Right lobe of liver (tissue), 6 donors: ENCODE results near the gene POC1A. TPM values are rescaled to one million over a fixed set of nuclear protein-coding genes. Genes with fewer than 3 reads are reported as not detected.
A peak's percentile ranks its signal among the peaks of the same experiment; 100 is the strongest.

ENCODE experiments used
- ATAC-seq, 4 donors: fragments of 200-7000 bp; cut with Tn5 transposase; one replicate each; pipeline ENCODE4 v1.9.1; 2020; ENCODE audit warnings: mild to moderate bottlenecking in 4 of 4, moderate library complexity in 4 of 4
- DNase-seq, 3 donors: peaks; one replicate each; pipeline ENCODE4 v3.0.0-alpha.2; 2020
- H3K27ac ChIP-seq, 3 donors: fragments of 200-600 bp; one replicate each; pipeline ENCODE4 v1.8.0; 2022
- H3K27me3 ChIP-seq, 2 donors: fragments of 200-600 bp; one replicate each; pipeline ENCODE4 v1.8.0; 2022
- H3K36me3 ChIP-seq, 4 donors: fragments of 200-600 bp; sonication (generic) in 1 of 4; one replicate each; pipeline versions ENCODE4 v1.5.1 to v1.8.0; 2017 to 2022; ENCODE audit warnings: control low read depth in 1 of 4
- H3K4me1 ChIP-seq, 4 donors: fragments of 200-600 bp; sonication (generic) in 1 of 4; one replicate each; pipeline versions ENCODE4 v1.5.1 to v1.8.0; 2017 to 2022; ENCODE audit warnings: control low read depth in 1 of 4
- H3K4me3 ChIP-seq, 3 donors: fragments of 200-600 bp; one replicate each; pipeline ENCODE4 v1.8.0; 2022
- H3K9me3 ChIP-seq, 4 donors: fragments of 200-600 bp; sonication (generic) in 1 of 4; one replicate each; pipeline versions ENCODE4 v1.5.1 to v1.8.0; 2017 to 2022; ENCODE audit warnings: control low read depth in 1 of 4
- POLR2A ChIP-seq: fragments of 450-650 bp; IDR thresholded peaks from one replicate; pipeline ENCODE4 v1.6.1; 2017; ENCODE audit warnings: antibody characterized with exemption, mild to moderate bottlenecking
- WGBS: methylation state at CpG from one replicate; pipeline ENCODE4 v1.1.6; 2018; ENCODE audit warnings: low coverage, low lambda C conversion rate; ENCODE audit not compliant: insufficient coverage; ENCODE audit errors: missing lambda C conversion rate; 5-methylcytosine and 5-hydroxymethylcytosine counted together
- intact Hi-C, 2 donors: fragments of 100-400 bp; cut with DNase I; formaldehyde crosslinking; loops; one replicate each; pipeline versions ENCODE4 v1.11.2 to v1.14.1; 2022
- total RNA-seq, 6 experiments: library from RNA; depleted of rRNA in 2 of 6; stranded (reverse); fragments of >200 nt in 2 of 6; fragmentation: NEBNext Ultra II Directional in 3 of 6; extraction: Animal tissue kit (Norgen Biotek cat#: 25700) in 3 of 6; gene quantifications; one replicate each; pipeline versions ENCODE4 v1.1.0 to v1.2.4, GENCODE V29; 2016 to 2023
- TF ChIP-seq, protein P1 (sequence below), 4 donors: fragments of 200-600 bp in 3 of 4; fragments of 450-650 bp in 1 of 4; IDR thresholded peaks; one replicate each; pipeline versions ENCODE4 v1.5.1 to v1.8.0; 2016 to 2022; ENCODE audit warnings: antibody characterized with exemption in 4 of 4, mild to moderate bottlenecking in 2 of 4
- donor health status: DM: no; HTN: yes; CAD: no.
- donor health status: DM: no; HTN: no; CAD: no.
- donor health status: DM: no; HTN: no; CAD: no.
- donor health status: DM: no; HTN: yes; CAD: no.
- donor health status: DM: no; HTN: yes; CAD: no.

The POC1A gene
- total RNA-seq, 6 experiments from 2014 or later = 2.0 to 4.3 (median 3.2) TPM

DNA sequence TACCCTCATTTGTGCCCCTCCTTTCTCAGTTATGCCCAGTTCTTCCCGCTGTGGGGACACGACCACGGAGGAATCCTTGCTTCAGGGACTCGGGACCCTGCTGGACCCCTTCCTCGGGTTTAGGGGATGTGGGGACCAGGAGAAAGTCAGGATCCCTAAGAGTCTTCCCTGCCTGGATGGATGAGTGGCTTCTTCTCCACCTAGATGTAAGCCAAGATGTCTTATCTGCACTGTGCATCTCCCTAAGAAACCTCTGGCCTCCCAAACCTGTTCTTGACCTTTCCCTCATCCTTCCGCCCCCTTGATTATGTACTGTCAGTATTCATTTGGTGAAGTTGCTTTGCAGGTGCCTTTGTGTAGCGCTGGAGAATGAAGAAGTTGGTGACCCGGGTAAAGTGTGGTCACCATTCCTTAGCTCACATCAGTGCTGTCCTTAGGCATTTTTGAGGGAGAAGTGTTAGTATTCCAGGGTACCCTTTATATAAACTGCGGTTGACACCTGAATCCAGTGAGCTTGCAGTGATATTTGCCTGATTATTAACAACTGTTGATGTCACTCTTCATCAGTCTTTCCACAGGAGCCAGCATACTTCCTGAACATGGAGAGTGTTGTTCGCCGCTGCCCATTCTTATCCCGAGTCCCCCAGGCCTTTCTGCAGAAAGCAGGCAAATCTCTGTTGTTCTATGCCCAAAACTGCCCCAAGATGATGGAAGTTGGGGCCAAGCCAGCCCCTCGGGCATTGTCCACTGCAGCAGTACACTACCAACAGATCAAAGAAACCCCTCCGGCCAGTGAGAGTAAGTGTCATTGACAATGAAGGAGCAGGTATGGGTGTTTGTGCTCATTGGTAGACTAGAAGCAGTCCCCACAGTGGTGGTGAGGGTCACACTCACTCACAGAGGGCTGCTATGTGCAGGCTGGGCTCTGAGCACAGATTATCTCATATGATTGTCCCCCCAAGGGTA, 44.7 kb upstream of the POC1A start:
- Histone ChIP-seq H3K9me3 (no peaks in the 10 kb centered on the region), H3K36me3 (peaks cover 0 to 52% (median 15%) of the 10 kb centered on the region in 4 donors), H3K4me3 (peak overlapping the region; percentile 86 to 97 (median 92)), H3K27me3 (no peaks in the 10 kb centered on the region), H3K4me1 (peaks cover 0 to 52% (median 14%) of the 10 kb centered on the region in 4 donors), H3K27ac (peak overlapping the region; percentile 94 to 99 (median 98))
- 10% methylated on average over 11 of the region's 14 CpGs for WGBS
- TF ChIP-seq POLR2A = no peak
- TF ChIP-seq, protein P1, sequence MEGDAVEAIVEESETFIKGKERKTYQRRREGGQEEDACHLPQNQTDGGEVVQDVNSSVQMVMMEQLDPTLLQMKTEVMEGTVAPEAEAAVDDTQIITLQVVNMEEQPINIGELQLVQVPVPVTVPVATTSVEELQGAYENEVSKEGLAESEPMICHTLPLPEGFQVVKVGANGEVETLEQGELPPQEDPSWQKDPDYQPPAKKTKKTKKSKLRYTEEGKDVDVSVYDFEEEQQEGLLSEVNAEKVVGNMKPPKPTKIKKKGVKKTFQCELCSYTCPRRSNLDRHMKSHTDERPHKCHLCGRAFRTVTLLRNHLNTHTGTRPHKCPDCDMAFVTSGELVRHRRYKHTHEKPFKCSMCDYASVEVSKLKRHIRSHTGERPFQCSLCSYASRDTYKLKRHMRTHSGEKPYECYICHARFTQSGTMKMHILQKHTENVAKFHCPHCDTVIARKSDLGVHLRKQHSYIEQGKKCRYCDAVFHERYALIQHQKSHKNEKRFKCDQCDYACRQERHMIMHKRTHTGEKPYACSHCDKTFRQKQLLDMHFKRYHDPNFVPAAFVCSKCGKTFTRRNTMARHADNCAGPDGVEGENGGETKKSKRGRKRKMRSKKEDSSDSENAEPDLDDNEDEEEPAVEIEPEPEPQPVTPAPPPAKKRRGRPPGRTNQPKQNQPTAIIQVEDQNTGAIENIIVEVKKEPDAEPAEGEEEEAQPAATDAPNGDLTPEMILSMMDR (IDR thresholded peaks at IDR 0.05) = no peak
- intact Hi-C loops = no loop called here
- peak in 1 of 3 donors; percentile 53 for DNase-seq
- ATAC-seq = peak; percentile 1 to 12 (median 3)

DNA sequence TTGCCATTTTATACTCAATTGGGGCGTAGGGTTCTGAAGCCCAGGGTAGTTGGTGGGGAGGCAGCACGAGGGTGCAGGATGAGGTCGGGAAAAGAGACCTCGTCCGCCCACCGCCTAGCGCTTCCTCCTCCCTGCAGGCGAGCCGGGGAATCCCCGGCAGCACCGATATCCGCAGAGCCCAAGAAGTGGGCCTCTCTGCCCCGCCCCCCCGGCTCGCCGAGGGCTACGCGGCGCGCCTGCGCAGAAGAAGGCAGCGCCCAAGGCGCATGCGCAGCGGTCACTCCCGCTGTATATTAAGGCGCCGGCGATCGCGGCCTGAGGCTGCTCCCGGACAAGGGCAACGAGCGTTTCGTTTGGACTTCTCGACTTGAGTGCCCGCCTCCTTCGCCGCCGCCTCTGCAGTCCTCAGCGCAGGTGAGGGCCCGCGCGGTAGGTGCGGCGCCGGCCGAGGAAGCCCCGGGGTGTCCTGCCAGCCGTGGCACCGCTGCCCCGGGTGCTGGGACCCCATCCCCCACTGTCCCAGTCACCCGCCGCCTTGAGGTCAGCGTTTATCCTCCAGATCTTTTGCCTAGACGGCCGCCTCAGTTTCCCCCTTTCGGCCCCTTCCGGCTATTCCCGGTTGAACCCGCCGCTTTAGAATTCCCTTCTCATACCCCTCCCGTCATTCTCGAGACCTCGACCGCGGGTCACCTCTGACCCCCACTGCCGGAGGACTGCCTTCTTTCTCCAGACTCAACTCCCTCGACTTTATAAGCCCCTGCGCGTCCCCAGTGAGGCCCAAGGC, 43.8 kb upstream of the POC1A start, which contains the start of gene ALAS1:
TSS of gene ALAS1 (plus strand) at position 319 of the 784 bp plus-strand sequence. CDS start 1,082 bp downstream, outside the sequence.
- no peaks in the 10 kb centered on the region for H3K27me3 ChIP-seq
- peaks cover 0 to 44% (median 10%) of the 10 kb centered on the region in 4 donors for H3K4me1 ChIP-seq
- peak; percentile 99 for TF ChIP-seq POLR2A
- TF ChIP-seq, protein P1 (IDR thresholded peaks at IDR 0.05) = peak in 1 of 4 donors; percentile 22
- peaks cover 0 to 43% (median 10%) of the 10 kb centered on the region in 4 donors for H3K36me3 ChIP-seq
- WGBS = under 1% methylated on average over 28 of the region's 71 CpGs
- intact Hi-C loops = no loop called here
- ATAC-seq = peak; percentile 68 to 79 (median 74)
- no peaks in the 10 kb centered on the region for H3K9me3 ChIP-seq
- H3K4me3 ChIP-seq = peak within 1 kb of the TSS; percentile 86 to 97 (median 92)
- H3K27ac ChIP-seq = peak within 1 kb of the TSS; percentile 94 to 99 (median 98)
- DNase-seq = peak; percentile 93 to 95 (median 93)

GRCh38 chr3:52197499-52197841, 43.2 kb upstream of the POC1A start:
- Histone ChIP-seq H3K36me3 (peaks cover 0 to 37% (median 6%) of the 10 kb centered on the region in 4 donors), H3K4me1 (peaks cover 0 to 43% (median 10%) of the 10 kb centered on the region in 4 donors), H3K27me3 (no peaks in the 10 kb centered on the region), H3K27ac (peak overlapping the region; percentile 94 to 99 (median 98)), H3K4me3 (peak overlapping the region; percentile 86 to 97 (median 92)), H3K9me3 (no peaks in the 10 kb centered on the region)
- TF ChIP-seq, protein P1 (IDR thresholded peaks at IDR 0.05) = no peak
- no peak for TF ChIP-seq POLR2A
- 56% methylated on average over 7 of the region's 10 CpGs for WGBS
- ATAC-seq (no peak), DNase-seq (no peak)
- intact Hi-C loops = no loop called here

- peak overlapping the region in 1 of 3 donors; percentile 92 for H3K4me3 ChIP-seq
- H3K36me3 ChIP-seq = peaks cover 0 to 32% (median 3%) of the 10 kb centered on the region in 4 donors
- intact Hi-C loops = no loop called here
- TF ChIP-seq, protein P1 (IDR thresholded peaks at IDR 0.05) = no peak
- no peak for TF ChIP-seq POLR2A
- H3K9me3 ChIP-seq = no peaks in the 10 kb centered on the region
- DNase-seq = peak in 1 of 3 donors; percentile 68
- H3K27me3 ChIP-seq = no peaks in the 10 kb centered on the region
- ATAC-seq = no peak
- 60% methylated on average over 1 of the region's 3 CpGs for WGBS
- H3K27ac ChIP-seq = peak overlapping the region in 1 of 3 donors; percentile 99
- H3K4me1 ChIP-seq = peaks cover 0 to 39% (median 9%) of the 10 kb centered on the region in 4 donors
Measured at GRCh38 chr3:52196977-52197376, 42.8 kb upstream of the POC1A start.
